ENCODE measurements around the gene CAV1. TPM values are rescaled to one million over a fixed set of nuclear protein-coding genes. Genes with fewer than 3 reads are reported as not detected.

The CAV1 gene
- total and polyA plus RNA-seq, 2 of the 13 experiments (the other 11 are each of a cell fraction or from before 2014, with no cell fraction given), result 0.40 TPM; not detected in 1

- in situ Hi-C loops (cut with HindIII; ENCODE audit: extremely low pct_ligation_motif_present, low pct_unique_long_range_greater_than_20kb) (loop anchor here (5.0 to 10.0 kb wide), 2 partner anchors 268 to 351 kb away; no protein-coding TSS in a partner anchor), intact Hi-C loops (cut with micrococcal nuclease; ENCODE audit: unreplicated experiment) (loop anchor here (5.0 to 10.0 kb wide), 3 partner anchors 279 to 388 kb away; no protein-coding TSS in a partner anchor)
- peak overlapping the region; percentile 46 to 70 (median 53) for H3K4me3 ChIP-seq (replicated peaks in 1 of 3; ENCODE audit: insufficient read depth in 1 of 3, low read depth in 2 of 3, low read length in 3 of 3)
- peak; percentile 78 for ATAC-seq
- ChIA-PET POLR2A (no interaction called here), CTCF (ENCODE audit: low intra/inter-chr PET ratio, low total read pairs) (interaction anchor here (1.5 to 2.1 kb wide), 2 partner anchors 267 to 352 kb away, joined by 8 to 17 read pairs; no protein-coding TSS in a partner anchor)
- peak overlapping the region; percentile 93 for H3K4me2 ChIP-seq (ENCODE audit: low read depth, low read length)
- H3K79me2 ChIP-seq (ENCODE audit: insufficient read depth, low read length), result no peaks in the 10 kb centered on the region
- H3K4me1 ChIP-seq (ENCODE audit: insufficient read depth, low read length), result peaks cover 21% of the 10 kb centered on the region
- H2AFZ ChIP-seq (ENCODE audit: low read length), result no peak overlapping the region
- no peak for FAIRE-seq
- DNase-seq (ENCODE audit: low spot score), result no peak
- no peak overlapping the region for H3K27ac ChIP-seq (ENCODE audit: extremely low read length, insufficient read depth, low read length)
- BruUV-seq (replicated peaks), result no TSS peak
- H3K36me3 ChIP-seq (replicated peaks in 1 of 2; ENCODE audit: control insufficient read depth in 1 of 2, insufficient read depth in 2 of 2, low read length in 2 of 2), result no peaks in the 10 kb centered on the region
- no peaks in the 10 kb centered on the region for H3K9me3 ChIP-seq (ENCODE audit: low read length)
- no peaks in the 10 kb centered on the region for H4K20me1 ChIP-seq (ENCODE audit: insufficient read depth, low read length)
- peaks cover 9 to 44% of the 10 kb centered on the region in 2 experiments for H3K27me3 ChIP-seq (ENCODE audit: control insufficient read depth in 1 of 2, insufficient read depth in 2 of 2, low read length in 2 of 2)
- 3% methylated on average over 16 of the region's 36 CpGs for WGBS (ENCODE audit: low lambda C conversion rate)
- no peak overlapping the region for H3K9ac ChIP-seq (ENCODE audit: insufficient read depth, low read depth, low read length)
- no peak for TF ChIP-seq PITX1 (CRISPR knock-in tag; IDR thresholded peaks at IDR 0.05)
- 0 out of 2 replicates have a peak, but pooled peaks have one; percentile 12 for TF ChIP-seq SRY (CRISPR knock-in tag; IDR thresholded peaks at IDR 0.05)
- no peak for TF ChIP-seq MEF2D (CRISPR knock-in tag; IDR thresholded peaks at IDR 0.05)
- no peak for TF ChIP-seq HIC2 (CRISPR knock-in tag; IDR thresholded peaks at IDR 0.05; ENCODE audit: low read depth)
- peak; percentile 8; the same call in 1 of the 2 replicates for TF ChIP-seq ZNF687 (CRISPR knock-in tag; IDR thresholded peaks at IDR 0.05)
- TF ChIP-seq CTCF (CRISPR knock-in tag; IDR thresholded peaks at IDR 0.05), result no peak
- TF ChIP-seq EZH2 (conservative IDR thresholded peaks at IDR 0.05; ENCODE audit: low read depth, low read length), result peak; percentile 86
- no peak for TF ChIP-seq TFAP4 (IDR thresholded peaks at IDR 0.05; ENCODE audit: borderline replicate concordance, low read depth)
- TF ChIP-seq ZMYM4 (CRISPR knock-in tag; IDR thresholded peaks at IDR 0.05), result no peak; the same call in 1 of the 2 replicates
- TF ChIP-seq U2AF1 (optimal IDR thresholded peaks at IDR 0.05; ENCODE audit: low read depth, low read length), result peak; percentile 44
- TF ChIP-seq KLF15 (CRISPR knock-in tag; IDR thresholded peaks at IDR 0.05; ENCODE audit: borderline replicate concordance), result no peak
- TF ChIP-seq ZNF124 (CRISPR knock-in tag; IDR thresholded peaks at IDR 0.05), result no peak
- no peak for TF ChIP-seq ZNF850 (CRISPR knock-in tag; conservative IDR thresholded peaks at IDR 0.05)
- TF ChIP-seq SETDB1 (CRISPR knock-in tag; IDR thresholded peaks at IDR 0.05; ENCODE audit: borderline replicate concordance), result no peak
- TF ChIP-seq ZFP41 (CRISPR knock-in tag; IDR thresholded peaks at IDR 0.05; ENCODE audit: borderline replicate concordance), result no peak
- no peak for TF ChIP-seq ZNF225 (CRISPR knock-in tag; IDR thresholded peaks at IDR 0.05)
These were observed 569 bp downstream of the CAV1 start for GRCh38 chr7:116525298-116525912.

All from HepG2 (cell line).